ENCODE results near the gene RPL3. TPM values are rescaled to one million over a fixed set of nuclear protein-coding genes. Genes with fewer than 3 reads are reported as not detected.

The RPL3 gene
- total RNA-seq, 1 experiment from 2014 or later: 1,668 TPM

DNA sequence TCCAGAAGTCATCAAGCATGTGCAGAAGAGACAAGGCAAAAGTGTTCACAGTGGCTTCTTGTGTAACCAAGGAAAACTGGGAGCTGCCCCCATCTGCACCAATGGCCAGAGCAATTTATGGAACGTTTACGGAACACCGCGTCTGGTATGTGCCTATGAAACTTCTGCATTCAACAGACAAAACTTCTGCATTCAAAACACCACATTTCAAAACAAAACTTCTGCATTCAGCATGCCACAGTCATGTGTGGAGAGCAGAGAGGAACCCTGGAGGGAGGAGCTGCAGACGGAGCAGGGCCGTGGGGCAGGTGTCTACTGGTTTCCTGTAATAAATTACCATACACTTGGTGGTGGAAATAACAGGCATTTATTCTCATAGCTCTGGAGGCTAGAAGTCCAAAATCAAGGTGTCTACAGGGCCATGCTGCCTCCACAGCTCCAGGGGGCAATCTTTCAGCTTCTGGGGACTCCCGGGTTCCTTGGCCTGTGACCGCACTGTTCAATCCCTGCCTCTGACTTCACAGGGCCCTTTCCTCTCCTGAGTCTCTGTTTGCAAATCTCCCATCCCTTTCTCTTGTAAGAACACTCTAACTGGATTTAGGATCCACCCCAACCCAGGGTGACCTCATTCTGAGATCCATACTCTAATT, 32.2 kb downstream of the RPL3 start:
- Histone ChIP-seq H3K9me3 (no peaks in the 10 kb centered on the region), H3K27me3 (replicated peaks; ENCODE audit: control insufficient read depth, insufficient read depth, low read length) (no peaks in the 10 kb centered on the region), H3K4me1 (peaks cover 18% of the 10 kb centered on the region), H3K4me3 (ENCODE audit: low read depth, low read length) (no peak overlapping the region), H3K36me3 (ENCODE audit: control insufficient read depth, insufficient read depth, low read length) (no peaks in the 10 kb centered on the region)
- no peak overlapping the region for H3K4me3 Mint-ChIP-seq (ENCODE audit: unreplicated experiment)
- intact Hi-C loops (cut with micrococcal nuclease; ENCODE audit: unreplicated experiment): no loop called here
- peaks cover 5% of the 10 kb centered on the region for H3K36me3 Mint-ChIP-seq (ENCODE audit: insufficient read depth, unreplicated experiment)
- H3K27me3 Mint-ChIP-seq (ENCODE audit: insufficient read depth, unreplicated experiment): no peaks in the 10 kb centered on the region
- DNase-seq: no peak
- BruUV-seq (replicated peaks): no TSS peak
- ChIA-PET CTCF (no interaction called here), POLR2A (no interaction called here)
- TF ChIP-seq, protein P1, sequence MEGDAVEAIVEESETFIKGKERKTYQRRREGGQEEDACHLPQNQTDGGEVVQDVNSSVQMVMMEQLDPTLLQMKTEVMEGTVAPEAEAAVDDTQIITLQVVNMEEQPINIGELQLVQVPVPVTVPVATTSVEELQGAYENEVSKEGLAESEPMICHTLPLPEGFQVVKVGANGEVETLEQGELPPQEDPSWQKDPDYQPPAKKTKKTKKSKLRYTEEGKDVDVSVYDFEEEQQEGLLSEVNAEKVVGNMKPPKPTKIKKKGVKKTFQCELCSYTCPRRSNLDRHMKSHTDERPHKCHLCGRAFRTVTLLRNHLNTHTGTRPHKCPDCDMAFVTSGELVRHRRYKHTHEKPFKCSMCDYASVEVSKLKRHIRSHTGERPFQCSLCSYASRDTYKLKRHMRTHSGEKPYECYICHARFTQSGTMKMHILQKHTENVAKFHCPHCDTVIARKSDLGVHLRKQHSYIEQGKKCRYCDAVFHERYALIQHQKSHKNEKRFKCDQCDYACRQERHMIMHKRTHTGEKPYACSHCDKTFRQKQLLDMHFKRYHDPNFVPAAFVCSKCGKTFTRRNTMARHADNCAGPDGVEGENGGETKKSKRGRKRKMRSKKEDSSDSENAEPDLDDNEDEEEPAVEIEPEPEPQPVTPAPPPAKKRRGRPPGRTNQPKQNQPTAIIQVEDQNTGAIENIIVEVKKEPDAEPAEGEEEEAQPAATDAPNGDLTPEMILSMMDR (IDR thresholded peaks at IDR 0.05; ENCODE audit: insufficient read depth in 1 of 2, low read depth in 1 of 2, low read length in 1 of 2, severe bottlenecking in 1 of 2, unreplicated experiment in 1 of 2): no peak
- H3K4me1 Mint-ChIP-seq (ENCODE audit: low read depth, unreplicated experiment): peaks cover 7% of the 10 kb centered on the region
- peaks cover 10% of the 10 kb centered on the region for H3K9me3 Mint-ChIP-seq (ENCODE audit: unreplicated experiment)
- H3K27ac Mint-ChIP-seq (ENCODE audit: unreplicated experiment): no peak overlapping the region

DNA sequence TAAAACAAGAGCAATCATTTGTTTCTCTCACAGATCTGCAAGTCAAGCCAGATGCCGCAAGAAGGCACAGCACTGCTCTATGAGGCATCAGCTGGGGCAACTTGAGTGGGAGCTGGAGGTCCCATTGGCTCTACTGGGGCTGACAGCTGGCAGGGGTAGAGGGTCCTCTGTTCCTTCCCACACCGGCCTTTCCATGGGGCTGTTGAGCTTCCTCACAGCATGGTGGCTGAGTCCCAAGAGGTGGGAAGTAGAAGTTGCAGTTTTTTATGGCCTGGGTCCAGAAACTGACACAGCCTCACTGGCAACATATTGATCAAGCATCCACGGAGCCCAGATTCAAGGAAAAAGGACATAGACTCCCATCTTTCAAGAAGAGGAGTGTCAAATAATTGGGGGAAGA, 34.4 kb downstream of the RPL3 start:
- Histone ChIP-seq H3K4me1 (0 out of 2 replicates have a peak, but pooled peaks cover 8% of the 10 kb centered on the region), H3K36me3 (ENCODE audit: control insufficient read depth, insufficient read depth, low read length) (no peaks in the 10 kb centered on the region), H3K9me3 (no peaks in the 10 kb centered on the region), H3K27me3 (replicated peaks; ENCODE audit: control insufficient read depth, insufficient read depth, low read length) (no peaks in the 10 kb centered on the region), H3K4me3 (ENCODE audit: low read depth, low read length) (no peak overlapping the region)
- no peak overlapping the region for H3K4me3 Mint-ChIP-seq (ENCODE audit: unreplicated experiment)
- H3K9me3 Mint-ChIP-seq (ENCODE audit: unreplicated experiment): peaks cover 10% of the 10 kb centered on the region
- no peaks in the 10 kb centered on the region for H3K4me1 Mint-ChIP-seq (ENCODE audit: low read depth, unreplicated experiment)
- no peaks in the 10 kb centered on the region for H3K27me3 Mint-ChIP-seq (ENCODE audit: insufficient read depth, unreplicated experiment)
- no peak for DNase-seq
- TF ChIP-seq, protein P1 (IDR thresholded peaks at IDR 0.05; ENCODE audit: insufficient read depth in 1 of 2, low read depth in 1 of 2, low read length in 1 of 2, severe bottlenecking in 1 of 2, unreplicated experiment in 1 of 2): no peak
- POLR2A ChIA-PET: no interaction called here
- no peak overlapping the region for H3K27ac Mint-ChIP-seq (ENCODE audit: unreplicated experiment)
- BruUV-seq (replicated peaks): no TSS peak
- intact Hi-C loops (cut with micrococcal nuclease; ENCODE audit: unreplicated experiment): no loop called here
- H3K36me3 Mint-ChIP-seq (ENCODE audit: insufficient read depth, unreplicated experiment): peaks cover 5% of the 10 kb centered on the region
- CTCF ChIA-PET: no interaction called here

DNA sequence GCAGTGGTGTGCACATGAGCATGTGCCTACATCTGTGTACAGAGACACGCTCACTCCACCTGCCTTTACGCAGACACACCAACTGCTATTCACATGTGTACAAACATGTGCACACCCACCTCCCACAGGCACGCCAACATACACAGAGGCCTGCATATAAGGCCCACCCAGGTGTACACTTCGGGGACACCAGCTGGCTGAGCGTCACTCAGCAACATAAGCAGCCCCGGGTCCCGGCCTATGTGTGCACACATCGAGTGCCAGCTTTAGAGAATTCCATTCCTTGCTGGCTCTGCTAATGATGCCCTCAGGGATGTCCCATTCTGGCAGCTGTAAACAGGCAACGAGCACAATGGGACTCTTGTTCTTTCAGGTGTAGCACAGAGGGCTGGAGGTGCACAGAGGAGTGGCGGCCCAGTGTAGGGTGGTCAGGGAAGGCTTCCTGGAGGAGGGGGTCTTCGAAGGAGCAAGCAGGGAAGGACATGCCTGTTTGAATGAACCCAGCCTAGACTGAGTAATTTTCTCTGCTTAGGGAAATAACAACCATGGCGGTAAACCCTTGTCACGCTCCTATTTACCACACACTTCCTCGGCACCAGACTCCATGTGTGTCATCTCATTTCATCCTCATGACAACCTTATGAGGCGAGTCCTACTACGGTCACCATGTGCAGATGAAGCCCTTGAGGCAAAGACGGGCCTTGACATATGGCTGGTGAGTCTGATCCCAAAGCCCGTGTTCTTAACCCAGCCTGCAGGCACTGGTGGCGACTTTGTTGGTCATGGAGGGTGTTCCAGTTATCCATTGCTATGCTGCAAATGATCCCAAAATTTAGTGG, 35.1 kb downstream of the RPL3 start:
- ChIA-PET CTCF (no interaction called here), POLR2A (no interaction called here)
- Mint-ChIP-seq H3K27ac (ENCODE audit: unreplicated experiment) (no peak overlapping the region), H3K9me3 (ENCODE audit: unreplicated experiment) (peaks cover 10% of the 10 kb centered on the region), H3K4me3 (ENCODE audit: unreplicated experiment) (no peak overlapping the region), H3K36me3 (ENCODE audit: insufficient read depth, unreplicated experiment) (peaks cover 5% of the 10 kb centered on the region), H3K4me1 (ENCODE audit: low read depth, unreplicated experiment) (no peaks in the 10 kb centered on the region), H3K27me3 (ENCODE audit: insufficient read depth, unreplicated experiment) (no peaks in the 10 kb centered on the region)
- Histone ChIP-seq H3K27me3 (replicated peaks; ENCODE audit: control insufficient read depth, insufficient read depth, low read length) (no peaks in the 10 kb centered on the region), H3K36me3 (ENCODE audit: control insufficient read depth, insufficient read depth, low read length) (no peaks in the 10 kb centered on the region), H3K4me3 (ENCODE audit: low read depth, low read length) (no peak overlapping the region), H3K9me3 (no peaks in the 10 kb centered on the region), H3K4me1 (0 out of 2 replicates have a peak, but pooled peaks cover 8% of the 10 kb centered on the region)
- TF ChIP-seq, protein P1 (IDR thresholded peaks at IDR 0.05; ENCODE audit: insufficient read depth in 1 of 2, low read depth in 1 of 2, low read length in 1 of 2, severe bottlenecking in 1 of 2, unreplicated experiment in 1 of 2): no peak
- intact Hi-C loops (cut with micrococcal nuclease; ENCODE audit: unreplicated experiment): no loop called here
- no peak for DNase-seq
- BruUV-seq (replicated peaks): no TSS peak
